Tibial nerve (tissue), 4 donors: ENCODE results near the gene OR5A2.

Experiments
- CTCF ChIP-seq, 5 experiments: fragments of 200-600 bp in 3 of 5; fragments of 450-650 bp in 2 of 5; sonication (generic) in 3 of 5; IDR thresholded peaks; one replicate each; pipeline ENCODE4 v1.5.1; 2016 to 2019; ENCODE audit warnings: antibody characterized with exemption in 5 of 5, mild to moderate bottlenecking in 3 of 5, moderate library complexity in 2 of 5
- EP300 ChIP-seq, 2 donors: sonication (generic); formaldehyde crosslinking; IDR thresholded peaks; one replicate each; pipeline ENCODE4 v1.6.1; 2017; ENCODE audit warnings: antibody characterized with exemption in 2 of 2, mild to moderate bottlenecking in 1 of 2

- TF ChIP-seq EP300 (IDR thresholded peaks at IDR 0.05), result no peak
- TF ChIP-seq CTCF (IDR thresholded peaks at IDR 0.05), result no peak
Observed at GRCh38 chr11:59401262-59401552, 25.0 kb downstream of the OR5A2 start.
